Measurements from ENCODE around the gene POLR3A. TPM values are rescaled to one million over a fixed set of nuclear protein-coding genes. Genes with fewer than 3 reads are reported as not detected.

The POLR3A gene
- total RNA-seq, 1 donor from 2014 or later: 16.9 TPM

DNA sequence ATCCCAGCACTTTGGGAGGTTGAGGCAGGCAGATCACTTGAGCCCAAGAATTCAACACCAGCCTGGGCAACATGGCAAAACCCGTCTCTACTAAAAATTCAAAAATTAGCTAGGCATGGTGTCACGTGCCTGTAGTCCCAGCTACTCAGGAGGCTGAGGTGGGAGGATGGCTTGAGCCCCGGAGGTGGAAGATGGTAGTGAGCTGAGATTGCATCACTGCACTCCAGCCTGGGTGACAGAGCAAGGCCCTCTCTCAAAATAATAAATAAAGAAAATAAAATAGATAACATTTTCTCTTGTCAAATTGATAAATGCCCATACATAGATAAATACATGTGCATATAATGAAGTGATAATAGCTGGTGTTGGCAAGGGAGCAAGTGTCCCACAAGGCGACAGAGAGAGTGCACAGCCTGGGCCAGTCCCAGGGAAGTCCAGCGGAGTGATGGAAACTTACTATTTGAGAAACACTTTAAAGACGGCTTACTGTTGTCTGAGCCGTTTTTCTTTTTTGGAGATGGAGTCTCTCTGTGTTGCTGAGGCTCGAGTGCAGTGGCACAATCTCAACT lies 69.3 kb downstream of the POLR3A start:
- Histone ChIP-seq H3K36me3 (no peaks in the 10 kb centered on the region), H3K27ac (no peak overlapping the region), H3K4me3 (no peak overlapping the region), H3K9me3 (no peaks in the 10 kb centered on the region), H3K4me1 (no peaks in the 10 kb centered on the region), H3K27me3 (no peaks in the 10 kb centered on the region)
- TF ChIP-seq POLR2A (IDR thresholded peaks at IDR 0.05): no peak
- no peak for TF ChIP-seq CTCF (IDR thresholded peaks at IDR 0.05)
- intact Hi-C loops (cut with DNase I): no loop called here
- DNase-seq (ENCODE audit: extremely low spot score in 2 of 2): no peak

DNA sequence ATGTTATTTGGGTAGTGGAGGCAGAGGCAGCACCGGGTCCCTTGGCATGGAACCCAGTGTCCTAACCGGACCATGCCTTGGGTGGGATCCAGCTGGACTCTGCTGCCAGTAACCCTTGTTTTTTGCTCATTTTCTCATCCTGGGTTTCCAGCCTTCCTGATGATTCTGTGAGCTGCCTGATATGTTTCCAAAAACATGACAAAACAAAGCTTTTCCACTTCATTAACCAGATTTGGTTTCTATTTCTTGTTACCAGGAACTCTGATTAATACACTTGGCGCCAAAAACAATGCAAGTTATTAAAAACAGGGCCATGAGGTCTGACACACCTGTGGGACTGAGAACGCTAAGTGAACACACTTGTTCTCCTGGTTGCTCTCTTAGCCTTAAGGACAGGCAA lies 69.9 kb downstream of the POLR3A start:
- H3K27me3 ChIP-seq: no peaks in the 10 kb centered on the region
- no peak for TF ChIP-seq POLR2AphosphoS5 (IDR thresholded peaks at IDR 0.05; ENCODE audit: insufficient read depth in 1 of 2, low read depth in 1 of 2)
- TF ChIP-seq POLR2A (IDR thresholded peaks at IDR 0.05): no peak
- no peak for TF ChIP-seq CTCF (IDR thresholded peaks at IDR 0.05)

GRCh38 chr10:77955136-77955535 lies 74.2 kb downstream of the POLR3A start:
- Histone ChIP-seq H3K4me3 (no peak overlapping the region), H3K9me3 (peaks cover 15% of the 10 kb centered on the region), H3K27me3 (no peaks in the 10 kb centered on the region), H3K27ac (no peak overlapping the region), H3K4me1 (no peaks in the 10 kb centered on the region), H3K36me3 (no peaks in the 10 kb centered on the region)
- no peak for DNase-seq (ENCODE audit: extremely low spot score in 2 of 2)
- TF ChIP-seq CTCF (IDR thresholded peaks at IDR 0.05) (no peak), POLR2AphosphoS5 (IDR thresholded peaks at IDR 0.05; ENCODE audit: insufficient read depth in 1 of 2, low read depth in 1 of 2) (no peak), POLR2A (IDR thresholded peaks at IDR 0.05) (no peak)
- intact Hi-C loops (cut with DNase I): no loop called here

More for the DNA sequence above, 69.9 kb downstream of the POLR3A start:
- no peak for DNase-seq (ENCODE audit: extremely low spot score in 2 of 2)
- intact Hi-C loops (cut with DNase I): no loop called here
- no peak overlapping the region for H3K4me3 ChIP-seq
- no peaks in the 10 kb centered on the region for H3K36me3 ChIP-seq
- H3K27ac ChIP-seq: no peak overlapping the region
- no peaks in the 10 kb centered on the region for H3K4me1 ChIP-seq
- no peaks in the 10 kb centered on the region for H3K9me3 ChIP-seq

- no peak overlapping the region for H3K4me3 ChIP-seq
- intact Hi-C loops (cut with DNase I): no loop called here
- no peak overlapping the region for H3K27ac ChIP-seq
- peaks cover 15% of the 10 kb centered on the region for H3K9me3 ChIP-seq
- DNase-seq (ENCODE audit: extremely low spot score in 2 of 2): no peak
- no peak for TF ChIP-seq CTCF (IDR thresholded peaks at IDR 0.05)
- TF ChIP-seq POLR2AphosphoS5 (IDR thresholded peaks at IDR 0.05; ENCODE audit: insufficient read depth in 1 of 2, low read depth in 1 of 2): peak; percentile 50 to 63
- no peaks in the 10 kb centered on the region for H3K4me1 ChIP-seq
- no peaks in the 10 kb centered on the region for H3K27me3 ChIP-seq
- H3K36me3 ChIP-seq: no peaks in the 10 kb centered on the region
These were observed 80.1 kb downstream of the POLR3A start for GRCh38 chr10:77949167-77949566.

GRCh38 chr10:77946084-77946483 lies 83.2 kb downstream of the POLR3A start:
- DNase-seq (ENCODE audit: extremely low spot score in 2 of 2): no peak
- Histone ChIP-seq H3K4me1 (no peaks in the 10 kb centered on the region), H3K9me3 (peaks cover 4% of the 10 kb centered on the region), H3K27ac (no peak overlapping the region), H3K36me3 (no peaks in the 10 kb centered on the region), H3K27me3 (no peaks in the 10 kb centered on the region), H3K4me3 (no peak overlapping the region)
- intact Hi-C loops (cut with DNase I): no loop called here
- no peak for TF ChIP-seq CTCF (IDR thresholded peaks at IDR 0.05)
- no peak for TF ChIP-seq POLR2A (IDR thresholded peaks at IDR 0.05)
- TF ChIP-seq POLR2AphosphoS5 (IDR thresholded peaks at IDR 0.05; ENCODE audit: insufficient read depth in 1 of 2, low read depth in 1 of 2): no peak
